H9 (cell line): ENCODE measurements around the gene HLA-DQA1. TPM values are rescaled to one million over a fixed set of nuclear protein-coding genes. Genes with fewer than 3 reads are reported as not detected.

Source experiments
- DNase-seq: peaks from one replicate; pipeline ENCODE4 v3.0.0-alpha.2; 2017
- H2AFZ ChIP-seq: one replicate; pipeline ENCODE4 v1.6.1; 2013; ENCODE audit warnings: mild to moderate bottlenecking, low read length, control low read depth, moderate library complexity
- H2AK5ac ChIP-seq: 2 replicates; pipeline ENCODE4 v1.6.1; 2013; ENCODE audit warnings: low read length, control low read depth, mixed read lengths; ENCODE audit not compliant: insufficient read length
- H2BK120ac ChIP-seq: one replicate; pipeline ENCODE4 v1.6.1; 2013; ENCODE audit warnings: low read depth, mild to moderate bottlenecking, low read length, control low read depth, inconsistent platforms; ENCODE audit not compliant: poor library complexity, severe bottlenecking
- H2BK12ac ChIP-seq: 2 replicates; pipeline ENCODE4 v1.6.1; 2013; ENCODE audit warnings: low read length, control low read depth, mixed read lengths, low read depth; ENCODE audit not compliant: insufficient read length
- H2BK15ac ChIP-seq: 2 replicates; pipeline ENCODE4 v1.6.1; 2013; ENCODE audit warnings: low read depth, low read length, control low read depth
- H2BK20ac ChIP-seq: one replicate; pipeline ENCODE4 v1.6.1; 2013; ENCODE audit warnings: low read depth, mild to moderate bottlenecking, low read length, control low read depth, inconsistent platforms; ENCODE audit not compliant: poor library complexity, severe bottlenecking
- H2BK5ac ChIP-seq: 2 replicates; pipeline ENCODE4 v1.6.1; 2013; ENCODE audit warnings: low read length, control low read depth, mixed read lengths; ENCODE audit not compliant: insufficient read length
- H3K14ac ChIP-seq: 2 replicates; pipeline ENCODE4 v1.6.1; 2013; ENCODE audit warnings: low read length, control low read depth; ENCODE audit not compliant: insufficient read depth
- H3K18ac ChIP-seq: 2 replicates; pipeline ENCODE4 v1.6.1; 2013; ENCODE audit warnings: low read depth, mild to moderate bottlenecking, mixed read lengths, low read length, control low read depth; ENCODE audit not compliant: insufficient read length
- H3K23ac ChIP-seq: 2 replicates; pipeline ENCODE4 v1.6.1; 2013; ENCODE audit warnings: low read length, control low read depth, mixed read lengths, low read depth; ENCODE audit not compliant: insufficient read length
- H3K23me2 ChIP-seq: 2 replicates; pipeline ENCODE4 v1.6.1; 2013; ENCODE audit warnings: low read depth, mild to moderate bottlenecking, mixed read lengths, low read length, control low read depth; ENCODE audit not compliant: insufficient read length, poor library complexity, severe bottlenecking
- H3K27ac ChIP-seq: 2 replicates; pipeline ENCODE4 v1.5.1; 2013; ENCODE audit warnings: low read length, control low read depth, mixed read lengths, low read depth; ENCODE audit not compliant: insufficient read length
- H3K27me3 ChIP-seq: 2 replicates; pipeline ENCODE4 v1.6.1; 2013; ENCODE audit warnings: low read length, control low read depth, inconsistent platforms; ENCODE audit not compliant: insufficient read depth
- H3K4ac ChIP-seq: 2 replicates; pipeline ENCODE4 v1.6.1; 2013; ENCODE audit warnings: low read depth, mild to moderate bottlenecking, control low read depth, inconsistent platforms, low read length, moderate library complexity
- H3K4me1 ChIP-seq: 2 replicates; pipeline ENCODE4 v1.6.1; 2013; ENCODE audit warnings: low read length, control low read depth, inconsistent platforms; ENCODE audit not compliant: insufficient read depth
- H3K4me2 ChIP-seq: 2 replicates; pipeline ENCODE4 v1.6.1; 2013; ENCODE audit warnings: low read length, control low read depth, mixed read lengths; ENCODE audit not compliant: insufficient read length, insufficient read depth
- H3K56ac ChIP-seq: 2 replicates; pipeline ENCODE4 v1.6.1; 2013; ENCODE audit warnings: low read depth, mild to moderate bottlenecking, mixed read lengths, low read length, control low read depth; ENCODE audit not compliant: insufficient read length
- H3K79me1 ChIP-seq: 2 replicates; pipeline ENCODE4 v1.6.1; 2013; ENCODE audit warnings: low read depth, mild to moderate bottlenecking, moderate library complexity, low read length, control low read depth, inconsistent platforms; ENCODE audit not compliant: insufficient read depth, poor library complexity, severe bottlenecking
- H3K79me2 ChIP-seq: 2 replicates; pipeline ENCODE4 v1.6.1; 2013; ENCODE audit warnings: low read length, control low read depth, inconsistent platforms; ENCODE audit not compliant: insufficient read depth
- H3K9ac ChIP-seq: 2 replicates; pipeline ENCODE4 v1.6.1; 2013; ENCODE audit warnings: low read length, control low read depth, mixed read lengths; ENCODE audit not compliant: insufficient read length; ENCODE audit errors: extremely low read depth
- H3K9me3 ChIP-seq: one replicate; pipeline ENCODE4 v1.6.1; 2013; ENCODE audit warnings: low read depth, low read length, inconsistent platforms; ENCODE audit not compliant: control insufficient read depth
- H3T11ph ChIP-seq: one replicate; pipeline ENCODE4 v1.6.1; 2013; ENCODE audit warnings: mild to moderate bottlenecking, low read length, control low read depth, inconsistent platforms
- H4K20me1 ChIP-seq: one replicate; pipeline ENCODE4 v1.6.1; 2013; ENCODE audit not compliant: control insufficient read depth, insufficient read length, insufficient read depth
- H4K5ac ChIP-seq: 2 replicates; pipeline ENCODE4 v1.6.1; 2013; ENCODE audit warnings: low read depth, mild to moderate bottlenecking, mixed read lengths, low read length, control low read depth; ENCODE audit not compliant: insufficient read length
- H4K8ac ChIP-seq: replicated peaks from 2 replicates; pipeline ENCODE4 v1.6.1; 2013; ENCODE audit warnings: low read length, control low read depth, mixed read lengths, low read depth; ENCODE audit not compliant: insufficient read length
- H4K91ac ChIP-seq: 2 replicates; pipeline ENCODE4 v1.6.1; 2013; ENCODE audit warnings: low read depth, mild to moderate bottlenecking, moderate library complexity, mixed read lengths, low read length, control low read depth; ENCODE audit not compliant: insufficient read length
- H3K27ac Mint-ChIP-seq, 3 experiments: 2 replicates in 2 of 3; 3 replicates in 1 of 3; pipeline ENCODE4 v1.8.0; 2020 to 2021; ENCODE audit warnings: mixed read lengths in 3 of 3, mild to moderate bottlenecking in 1 of 3, moderate library complexity in 1 of 3
- H3K27me3 Mint-ChIP-seq: 2 replicates; pipeline ENCODE4 v1.8.0; 2021; ENCODE audit warnings: low read depth, mild to moderate bottlenecking, moderate library complexity, mixed read lengths
- H3K36me3 Mint-ChIP-seq, 3 experiments: 2 replicates in 2 of 3; 3 replicates in 1 of 3; pipeline ENCODE4 v1.8.0; 2020 to 2021; ENCODE audit warnings: low read depth in 3 of 3, mixed read lengths in 3 of 3; ENCODE audit not compliant: insufficient read depth in 1 of 3
- H3K4me1 Mint-ChIP-seq, 2 experiments: 2 replicates each; pipeline ENCODE4 v1.8.0; 2020; ENCODE audit warnings: mixed read lengths in 2 of 2
- H3K4me3 Mint-ChIP-seq, 2 experiments: 2 replicates in 1 of 2; 3 replicates in 1 of 2; pipeline ENCODE4 v1.8.0; 2020 to 2021; ENCODE audit warnings: mild to moderate bottlenecking in 2 of 2, mixed read lengths in 2 of 2, moderate library complexity in 1 of 2
- H3K9me3 Mint-ChIP-seq, 2 experiments: 2 replicates in 1 of 2; 3 replicates in 1 of 2; pipeline ENCODE4 v1.8.0; 2020; ENCODE audit warnings: mild to moderate bottlenecking in 2 of 2, mixed read lengths in 2 of 2, moderate library complexity in 1 of 2
- WGBS: extraction: QIAGEN DNeasy Blood & Tissue Kit; methylation state at CpG from one replicate; pipeline ENCODE4 v1.1.7; 2013; ENCODE audit warnings: missing lambda C conversion rate, low lambda C conversion rate, mixed read lengths; ENCODE audit not compliant: insufficient read length; ENCODE audit errors: extremely low coverage; 5-methylcytosine and 5-hydroxymethylcytosine counted together
- total RNA-seq: library from RNA; stranded (reverse); gene quantifications from 2 replicates; pipeline ENCODE4 v1.2.1, GENCODE V29; 2021
- TF ChIP-seq, protein P1 (sequence below): fragments of 200-600 bp; sonication (generic); conservative IDR thresholded peaks from 3 replicates; pipeline ENCODE4 v1.8.0; 2021; ENCODE audit warnings: antibody characterized with exemption, mild to moderate bottlenecking

Gene HLA-DQA1
- total RNA-seq, 1 experiment from 2014 or later, result 1.7 TPM

DNA sequence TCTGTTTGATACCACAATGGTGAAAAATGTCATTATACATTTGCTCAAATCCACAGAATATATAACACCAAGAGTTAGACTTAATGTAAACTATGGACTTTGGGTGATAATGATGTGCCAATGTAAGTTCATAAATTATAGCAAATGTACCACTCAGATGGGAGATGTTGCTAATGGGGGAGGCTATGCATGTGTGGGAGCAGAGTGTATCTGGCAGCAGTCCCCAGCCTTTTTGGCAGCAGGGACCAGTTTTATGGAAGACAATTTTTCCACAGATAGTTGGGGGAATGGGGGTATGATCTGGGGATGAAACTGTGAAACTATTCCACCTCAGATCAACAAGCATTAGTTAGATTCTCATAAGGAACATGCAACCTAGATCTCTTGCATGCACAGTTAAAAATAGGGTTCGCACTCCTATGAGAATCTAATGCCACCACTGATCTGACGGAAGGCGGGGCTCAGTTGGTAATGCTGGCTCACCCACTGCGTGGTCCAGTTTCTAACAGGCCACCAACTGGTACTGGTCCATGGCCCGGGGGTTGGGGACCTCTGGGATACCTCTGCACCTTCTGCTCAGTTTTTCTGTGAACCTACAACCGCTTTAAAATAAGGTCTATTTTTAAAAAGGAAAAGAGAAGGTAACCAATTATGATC, 8.0 kb downstream of the HLA-DQA1 start:
- Histone ChIP-seq H3K14ac (no peak overlapping the region), H4K91ac (no peak overlapping the region), H3K27me3 (no peaks in the 10 kb centered on the region), H3K23ac (no peak overlapping the region), H3K4ac (no peak overlapping the region), H2BK20ac (no peak overlapping the region), H4K20me1 (no peaks in the 10 kb centered on the region), H3K23me2 (no peaks in the 10 kb centered on the region), H3K79me2 (no peaks in the 10 kb centered on the region), H2AFZ (no peak overlapping the region), H3T11ph (no peak overlapping the region), H3K27ac (no peak overlapping the region), H3K4me1 (no peaks in the 10 kb centered on the region), H3K18ac (no peak overlapping the region), H3K56ac (no peak overlapping the region), H3K4me2 (no peak overlapping the region), H4K5ac (no peak overlapping the region), H3K79me1 (no peaks in the 10 kb centered on the region), H2BK12ac (no peak overlapping the region), H2BK120ac (no peak overlapping the region), H2BK5ac (no peak overlapping the region), H3K9ac (no peak overlapping the region), H3K9me3 (no peaks in the 10 kb centered on the region), H4K8ac (no peak overlapping the region), H2AK5ac (no peak overlapping the region), H2BK15ac (no peak overlapping the region)
- TF ChIP-seq, protein P1, sequence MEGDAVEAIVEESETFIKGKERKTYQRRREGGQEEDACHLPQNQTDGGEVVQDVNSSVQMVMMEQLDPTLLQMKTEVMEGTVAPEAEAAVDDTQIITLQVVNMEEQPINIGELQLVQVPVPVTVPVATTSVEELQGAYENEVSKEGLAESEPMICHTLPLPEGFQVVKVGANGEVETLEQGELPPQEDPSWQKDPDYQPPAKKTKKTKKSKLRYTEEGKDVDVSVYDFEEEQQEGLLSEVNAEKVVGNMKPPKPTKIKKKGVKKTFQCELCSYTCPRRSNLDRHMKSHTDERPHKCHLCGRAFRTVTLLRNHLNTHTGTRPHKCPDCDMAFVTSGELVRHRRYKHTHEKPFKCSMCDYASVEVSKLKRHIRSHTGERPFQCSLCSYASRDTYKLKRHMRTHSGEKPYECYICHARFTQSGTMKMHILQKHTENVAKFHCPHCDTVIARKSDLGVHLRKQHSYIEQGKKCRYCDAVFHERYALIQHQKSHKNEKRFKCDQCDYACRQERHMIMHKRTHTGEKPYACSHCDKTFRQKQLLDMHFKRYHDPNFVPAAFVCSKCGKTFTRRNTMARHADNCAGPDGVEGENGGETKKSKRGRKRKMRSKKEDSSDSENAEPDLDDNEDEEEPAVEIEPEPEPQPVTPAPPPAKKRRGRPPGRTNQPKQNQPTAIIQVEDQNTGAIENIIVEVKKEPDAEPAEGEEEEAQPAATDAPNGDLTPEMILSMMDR, result no peak
- no CpG with 5 or more reads among the region's 6 CpGs for WGBS
- no peaks in the 10 kb centered on the region for H3K4me1 Mint-ChIP-seq
- H3K36me3 Mint-ChIP-seq, result peaks cover 0 to 4% (median 0%) of the 10 kb centered on the region in 3 experiments; a peak in 3 of 7 replicates
- H3K27ac Mint-ChIP-seq, result no peak overlapping the region; a peak in 1 of 7 replicates
- H3K4me3 Mint-ChIP-seq, result no peak overlapping the region
- peaks cover 9 to 12% of the 10 kb centered on the region in 2 experiments; a peak in 4 of 5 replicates for H3K9me3 Mint-ChIP-seq
- H3K27me3 Mint-ChIP-seq, result no peaks in the 10 kb centered on the region
- DNase-seq, result no peak
